Brain microvascular endothelial cell (primary cell): ENCODE measurements around the gene ANXA2R.
A peak's percentile ranks its signal among the peaks of the same experiment; 100 is the strongest.

Source experiments
- DNase-seq: peaks from one replicate; pipeline ENCODE4 v3.0.0-alpha.2; 2020
- H3K27ac ChIP-seq: fragments of 250-450 bp; sonication (Bioruptor Pico); 2 replicates; pipeline ENCODE4 v1.5.1; 2020; ENCODE audit warnings: mild to moderate bottlenecking, moderate library complexity
- H3K27me3 ChIP-seq: fragments of 250-450 bp; sonication (Bioruptor Pico); replicated peaks from 2 replicates; pipeline ENCODE4 v1.5.1; 2020; ENCODE audit warnings: mild to moderate bottlenecking
- H3K36me3 ChIP-seq: fragments of 250-450 bp; sonication (Bioruptor Pico); replicated peaks from 2 replicates; pipeline ENCODE4 v1.5.1; 2020; ENCODE audit warnings: mild to moderate bottlenecking
- H3K4me3 ChIP-seq: 2 replicates; pipeline ENCODE4 v1.5.1; 2011; ENCODE audit warnings: low read depth, mild to moderate bottlenecking, control low read depth, low read length, moderate library complexity
- CTCF ChIP-seq: IDR thresholded peaks from 2 replicates; pipeline ENCODE4 v1.5.1; 2011; ENCODE audit warnings: low read depth, mild to moderate bottlenecking, moderate library complexity, low read length, control low read depth, inconsistent platforms; ENCODE audit errors: missing control alignments
- in situ Hi-C: cut with HindIII; loops from 2 replicates; pipeline ENCODE4 v1.10.0; 2017; ENCODE audit warnings: low sequenced_read_pairs, low pct_ligation_motif_present

Gene ANXA2R

GRCh38 chr5:43006424-43007202, 33.5 kb downstream of the ANXA2R start:
- H3K27me3 ChIP-seq: no peaks in the 10 kb centered on the region
- in situ Hi-C loops: no loop called here
- no peak overlapping the region for H3K4me3 ChIP-seq

GRCh38 chr5:43005031-43005430, 35.1 kb downstream of the ANXA2R start:
- no peak for DNase-seq
- Histone ChIP-seq H3K27ac (no peak overlapping the region), H3K4me3 (no peak overlapping the region), H3K36me3 (no peaks in the 10 kb centered on the region), H3K27me3 (no peaks in the 10 kb centered on the region)
- TF ChIP-seq CTCF: no peak
- in situ Hi-C loops: no loop called here

More at GRCh38 chr5:43006424-43007202, 33.5 kb downstream of the ANXA2R start:
- TF ChIP-seq CTCF: no peak
- no peaks in the 10 kb centered on the region for H3K36me3 ChIP-seq
- peak overlapping the region; percentile 94 for H3K27ac ChIP-seq
- DNase-seq: no peak

GRCh38 chr5:43001748-43002147, 38.4 kb downstream of the ANXA2R start:
- in situ Hi-C loops: no loop called here
- TF ChIP-seq CTCF: no peak
- no peak for DNase-seq
- Histone ChIP-seq H3K27me3 (no peaks in the 10 kb centered on the region), H3K27ac (no peak overlapping the region), H3K4me3 (no peak overlapping the region), H3K36me3 (no peaks in the 10 kb centered on the region)

- DNase-seq: no peak
- in situ Hi-C loops: no loop called here
Observed at GRCh38 chr5:43000914-43001313, 39.2 kb downstream of the ANXA2R start.

GRCh38 chr5:43000111-43000840, 39.8 kb downstream of the ANXA2R start:
- H3K27ac ChIP-seq: no peak overlapping the region
- in situ Hi-C loops: no loop called here
- peak overlapping the region; percentile 59 for H3K4me3 ChIP-seq
- no peak for DNase-seq
- H3K36me3 ChIP-seq: no peaks in the 10 kb centered on the region
- TF ChIP-seq CTCF: no peak
- no peaks in the 10 kb centered on the region for H3K27me3 ChIP-seq

More at GRCh38 chr5:43000914-43001313, 39.2 kb downstream of the ANXA2R start:
- Histone ChIP-seq H3K4me3 (no peak overlapping the region), H3K36me3 (no peaks in the 10 kb centered on the region), H3K27me3 (no peaks in the 10 kb centered on the region), H3K27ac (no peak overlapping the region)
- no peak for TF ChIP-seq CTCF
